Peyer's patch (tissue), 4 donors: ENCODE measurements around the gene FADS6. TPM values are rescaled to one million over a fixed set of nuclear protein-coding genes. Genes with fewer than 3 reads are reported as not detected.

Experiments used
- DNase-seq, 3 donors: peaks; one replicate each; pipeline ENCODE4 v3.0.0-alpha.2; 2017 to 2019
- H3K27ac ChIP-seq, 4 donors: fragments of 200-600 bp; sonication (generic); one replicate each; pipeline ENCODE4 v1.5.1; 2016 to 2019
- H3K27me3 ChIP-seq, 2 donors: fragments of 200-600 bp; sonication (generic); one replicate each; pipeline ENCODE4 v1.5.1; 2019
- H3K36me3 ChIP-seq, 3 donors: fragments of 200-600 bp; sonication (generic); one replicate each; pipeline ENCODE4 v1.5.1; 2016 to 2019
- H3K4me1 ChIP-seq, 4 donors: fragments of 200-600 bp; sonication (generic); one replicate each; pipeline ENCODE4 v1.5.1; 2016 to 2019
- H3K4me3 ChIP-seq, 4 donors: fragments of 200-600 bp; sonication (generic); 1 replicate in 3 of 4; 2 replicates in 1 of 4; pipeline ENCODE4 v1.5.1; 2016 to 2019; ENCODE audit warnings: mild to moderate bottlenecking in 1 of 4
- H3K9me3 ChIP-seq, 4 donors: fragments of 200-600 bp; sonication (generic); one replicate each; pipeline ENCODE4 v1.5.1; 2016 to 2019; ENCODE audit warnings: mild to moderate bottlenecking in 1 of 4
- POLR2A ChIP-seq, 2 donors: fragments of 450-650 bp; IDR thresholded peaks; one replicate each; pipeline ENCODE4 v1.5.1; 2017; ENCODE audit warnings: antibody characterized with exemption in 2 of 2, mild to moderate bottlenecking in 2 of 2, moderate library complexity in 2 of 2
- total RNA-seq, 4 donors: library from RNA; depleted of rRNA; stranded (reverse); fragments of >200 nt; gene quantifications; one replicate each; pipeline ENCODE4 v1.1.0, GENCODE V29; 2016
- TF ChIP-seq, protein P1 (sequence below), 6 experiments: fragments of 450-650 bp in 4 of 6; fragments of 200-600 bp in 2 of 6; sonication (generic) in 1 of 6; IDR thresholded peaks; one replicate each; pipeline ENCODE4 v1.5.1; 2017 to 2019; ENCODE audit warnings: antibody characterized with exemption in 6 of 6, mild to moderate bottlenecking in 3 of 6, moderate library complexity in 1 of 6

Gene FADS6
- total RNA-seq, 4 donors from 2014 or later = 79.9 to 161 (median 82.1) TPM; not detected in 1

DNA sequence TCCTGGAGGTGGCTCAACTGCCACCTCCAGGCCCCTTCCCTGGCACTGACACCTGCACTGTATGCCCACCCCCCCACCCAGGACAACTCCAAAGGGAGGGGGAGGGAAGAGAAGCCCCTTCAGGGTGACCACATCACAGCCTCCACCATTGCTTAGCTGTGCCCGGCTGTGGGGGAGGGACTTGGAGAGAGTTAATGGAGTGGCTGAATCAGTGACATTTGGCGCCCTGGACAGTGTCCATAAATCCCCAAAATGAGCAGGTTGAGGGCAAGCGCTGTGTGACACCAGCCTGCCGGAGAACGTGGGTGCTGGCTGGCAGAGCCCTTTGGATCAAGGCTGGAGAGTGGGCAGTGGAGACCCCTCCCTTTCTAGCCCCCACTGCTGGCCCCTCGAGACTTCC lies 28.7 kb upstream of the FADS6 start:
- no peaks in the 10 kb centered on the region for H3K9me3 ChIP-seq
- H3K4me3 ChIP-seq = peak overlapping the region in 1 of 4 donors; percentile 47
- H3K27ac ChIP-seq = no peak overlapping the region
- H3K36me3 ChIP-seq = no peaks in the 10 kb centered on the region
- no peak for DNase-seq
- H3K4me1 ChIP-seq = peaks cover 4 to 25% (median 18%) of the 10 kb centered on the region in 4 donors
- peaks cover 0 to 23% of the 10 kb centered on the region in 2 donors for H3K27me3 ChIP-seq
- no peak for TF ChIP-seq POLR2A (IDR thresholded peaks at IDR 0.05)
- TF ChIP-seq, protein P1, sequence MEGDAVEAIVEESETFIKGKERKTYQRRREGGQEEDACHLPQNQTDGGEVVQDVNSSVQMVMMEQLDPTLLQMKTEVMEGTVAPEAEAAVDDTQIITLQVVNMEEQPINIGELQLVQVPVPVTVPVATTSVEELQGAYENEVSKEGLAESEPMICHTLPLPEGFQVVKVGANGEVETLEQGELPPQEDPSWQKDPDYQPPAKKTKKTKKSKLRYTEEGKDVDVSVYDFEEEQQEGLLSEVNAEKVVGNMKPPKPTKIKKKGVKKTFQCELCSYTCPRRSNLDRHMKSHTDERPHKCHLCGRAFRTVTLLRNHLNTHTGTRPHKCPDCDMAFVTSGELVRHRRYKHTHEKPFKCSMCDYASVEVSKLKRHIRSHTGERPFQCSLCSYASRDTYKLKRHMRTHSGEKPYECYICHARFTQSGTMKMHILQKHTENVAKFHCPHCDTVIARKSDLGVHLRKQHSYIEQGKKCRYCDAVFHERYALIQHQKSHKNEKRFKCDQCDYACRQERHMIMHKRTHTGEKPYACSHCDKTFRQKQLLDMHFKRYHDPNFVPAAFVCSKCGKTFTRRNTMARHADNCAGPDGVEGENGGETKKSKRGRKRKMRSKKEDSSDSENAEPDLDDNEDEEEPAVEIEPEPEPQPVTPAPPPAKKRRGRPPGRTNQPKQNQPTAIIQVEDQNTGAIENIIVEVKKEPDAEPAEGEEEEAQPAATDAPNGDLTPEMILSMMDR (IDR thresholded peaks at IDR 0.05) = no peak

DNA sequence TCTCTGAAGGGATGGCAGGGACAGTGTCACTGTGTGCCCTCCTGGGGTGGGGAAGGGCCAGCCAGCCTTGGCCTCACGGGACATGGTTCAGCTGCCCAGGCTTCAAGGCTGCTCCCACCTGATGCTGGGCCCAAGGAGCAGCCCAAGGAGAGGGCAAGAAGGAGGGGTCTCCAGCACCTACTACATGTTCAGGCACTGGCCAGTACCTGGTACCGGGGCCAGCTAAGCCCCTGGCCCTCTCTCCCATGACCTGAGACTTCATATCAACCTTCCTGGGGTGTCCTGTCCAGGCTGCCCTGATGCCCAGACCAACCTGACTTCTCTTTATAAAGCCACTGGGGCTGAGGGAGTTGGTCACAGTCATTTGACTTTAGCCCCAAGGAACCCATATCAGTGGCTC lies 28.3 kb upstream of the FADS6 start:
- peaks cover 4 to 25% (median 18%) of the 10 kb centered on the region in 4 donors for H3K4me1 ChIP-seq
- H3K27ac ChIP-seq = no peak overlapping the region
- H3K27me3 ChIP-seq = peaks cover 0 to 23% of the 10 kb centered on the region in 2 donors
- TF ChIP-seq, protein P1 (IDR thresholded peaks at IDR 0.05) = no peak
- TF ChIP-seq POLR2A (IDR thresholded peaks at IDR 0.05) = no peak
- H3K9me3 ChIP-seq = no peaks in the 10 kb centered on the region
- no peak overlapping the region for H3K4me3 ChIP-seq
- DNase-seq = no peak
- H3K36me3 ChIP-seq = no peaks in the 10 kb centered on the region

DNA sequence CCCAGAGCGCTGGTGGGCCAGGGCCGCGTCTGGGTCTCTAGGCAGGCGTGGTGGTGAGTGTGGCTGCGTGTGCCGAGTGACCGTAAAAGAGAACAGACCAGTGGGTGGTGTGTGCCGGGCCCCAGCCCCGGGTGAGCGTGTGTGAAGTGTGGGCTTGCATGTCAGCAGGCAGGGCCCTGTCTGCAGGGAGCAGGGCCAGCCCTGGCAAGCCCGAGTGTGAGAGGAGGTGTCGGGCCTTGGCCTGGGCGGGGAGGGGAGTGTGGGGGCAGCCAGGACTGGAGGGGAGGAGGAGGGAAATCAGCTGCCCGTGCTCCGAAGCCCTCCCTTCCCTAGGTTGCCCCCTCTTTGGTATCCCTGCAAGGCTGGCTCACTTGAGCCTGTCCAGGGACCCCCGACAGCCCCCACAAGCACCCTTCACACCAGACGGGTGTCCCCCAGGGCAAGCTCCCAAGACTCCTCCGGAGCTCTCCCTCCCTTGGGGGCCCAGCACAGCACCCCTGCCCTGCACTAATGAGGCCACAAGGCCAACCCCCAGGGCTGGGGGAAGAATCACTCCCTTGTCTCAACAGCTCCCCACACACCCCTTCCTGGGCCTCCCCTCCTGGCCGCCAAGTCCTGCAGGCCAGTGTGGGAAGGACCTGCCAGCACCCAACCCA lies 27.7 kb upstream of the FADS6 start:
- no peak overlapping the region for H3K4me3 ChIP-seq
- no peak for DNase-seq
- H3K36me3 ChIP-seq = no peaks in the 10 kb centered on the region
- peaks cover 0 to 23% of the 10 kb centered on the region in 2 donors for H3K27me3 ChIP-seq
- no peaks in the 10 kb centered on the region for H3K9me3 ChIP-seq
- TF ChIP-seq, protein P1 (IDR thresholded peaks at IDR 0.05) = no peak
- TF ChIP-seq POLR2A (IDR thresholded peaks at IDR 0.05) = no peak
- no peak overlapping the region for H3K27ac ChIP-seq
- peaks cover 4 to 25% (median 18%) of the 10 kb centered on the region in 4 donors for H3K4me1 ChIP-seq

DNA sequence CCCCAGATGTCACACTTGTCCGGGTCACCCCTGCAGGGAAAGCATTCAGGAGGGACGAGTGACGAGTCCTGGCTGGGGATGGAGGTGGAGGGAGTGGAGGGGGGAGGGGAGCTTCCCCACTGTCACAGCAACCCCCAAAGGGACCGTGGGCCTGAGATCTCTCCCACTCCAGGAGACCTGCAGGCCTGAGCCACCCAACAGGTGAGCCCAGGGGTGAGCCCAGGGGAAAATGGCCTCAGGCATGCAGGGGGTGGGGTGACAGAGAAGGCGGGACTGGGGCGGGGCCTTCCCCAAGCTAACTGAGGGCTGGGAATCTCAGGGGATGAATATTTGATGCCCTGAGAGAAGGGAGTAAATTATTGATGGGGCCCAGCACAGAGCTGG lies 27.2 kb upstream of the FADS6 start:
- Histone ChIP-seq H3K27ac (no peak overlapping the region), H3K4me1 (peaks cover 4 to 25% (median 18%) of the 10 kb centered on the region in 4 donors), H3K27me3 (peaks cover 0 to 23% of the 10 kb centered on the region in 2 donors), H3K4me3 (no peak overlapping the region), H3K9me3 (no peaks in the 10 kb centered on the region), H3K36me3 (no peaks in the 10 kb centered on the region)
- TF ChIP-seq, protein P1 (IDR thresholded peaks at IDR 0.05) = no peak
- TF ChIP-seq POLR2A (IDR thresholded peaks at IDR 0.05) = no peak
- DNase-seq = no peak

DNA sequence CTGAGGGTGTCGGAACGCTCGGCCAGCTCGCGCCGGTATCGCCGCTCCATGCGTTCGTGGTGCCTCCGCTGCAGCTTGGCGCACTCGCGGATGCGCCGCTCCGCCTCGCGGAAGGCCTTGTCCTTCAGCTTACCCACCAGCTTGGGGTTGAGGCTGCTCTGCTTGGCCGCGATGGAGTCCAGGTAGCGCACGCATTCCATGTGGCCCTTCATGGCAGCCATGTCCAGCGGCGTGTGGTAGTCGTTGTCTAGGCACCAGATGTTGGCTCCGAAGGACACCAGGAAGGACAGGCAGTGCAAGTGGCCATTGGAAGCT lies 26.8 kb upstream of the FADS6 start:
- no peak overlapping the region for H3K4me3 ChIP-seq
- peaks cover 0 to 23% of the 10 kb centered on the region in 2 donors for H3K27me3 ChIP-seq
- TF ChIP-seq, protein P1 (IDR thresholded peaks at IDR 0.05) = no peak

More for the DNA sequence above, 26.8 kb upstream of the FADS6 start:
- H3K9me3 ChIP-seq = no peaks in the 10 kb centered on the region
- H3K36me3 ChIP-seq = no peaks in the 10 kb centered on the region
- no peak overlapping the region for H3K27ac ChIP-seq
- no peak for DNase-seq
- peaks cover 4 to 25% (median 18%) of the 10 kb centered on the region in 4 donors for H3K4me1 ChIP-seq
